Central memory CD8-positive, alpha-beta T cell (primary cell): ENCODE data around the gene RUNDC1.
"Not testable (repeated sequence)": the region's sequence is repeated elsewhere in the genome, so short reads cannot be mapped to it uniquely, and the experiment has no call there.

ENCODE experiments used
- ATAC-seq: fragments of 150-1000 bp; cut with Tn5 transposase; replicated peaks from 2 replicates; pipeline ENCODE4 v1.10.0; 2022; ENCODE audit warnings: mild to moderate bottlenecking, moderate FRiP score, moderate number of reproducible peaks; ENCODE audit not compliant: poor library complexity, severe bottlenecking; ENCODE audit errors: extremely low read depth
- DNase-seq, 2 donors: peaks; one replicate each; pipeline ENCODE4 v3.0.0; 2021; ENCODE audit warnings: low spot score in 2 of 2
- H3K27ac Mint-ChIP-seq: one replicate; pipeline ENCODE4 v1.8.0; 2022; ENCODE audit warnings: low read depth, mild to moderate bottlenecking, moderate library complexity, mixed read lengths
- H3K27me3 Mint-ChIP-seq: one replicate; pipeline ENCODE4 v1.8.0; 2022; ENCODE audit warnings: mixed read lengths
- H3K36me3 Mint-ChIP-seq: one replicate; pipeline ENCODE4 v1.8.0; 2022; ENCODE audit warnings: mild to moderate bottlenecking, moderate library complexity, mixed read lengths; ENCODE audit not compliant: insufficient read depth
- H3K4me1 Mint-ChIP-seq: one replicate; pipeline ENCODE4 v1.8.0; 2022; ENCODE audit warnings: mixed read lengths
- H3K4me3 Mint-ChIP-seq: one replicate; pipeline ENCODE4 v1.8.0; 2022; ENCODE audit warnings: mild to moderate bottlenecking, moderate library complexity, mixed read lengths
- H3K9me3 Mint-ChIP-seq: one replicate; pipeline ENCODE4 v1.8.0; 2022; ENCODE audit warnings: mixed read lengths

RUNDC1 gene

DNA sequence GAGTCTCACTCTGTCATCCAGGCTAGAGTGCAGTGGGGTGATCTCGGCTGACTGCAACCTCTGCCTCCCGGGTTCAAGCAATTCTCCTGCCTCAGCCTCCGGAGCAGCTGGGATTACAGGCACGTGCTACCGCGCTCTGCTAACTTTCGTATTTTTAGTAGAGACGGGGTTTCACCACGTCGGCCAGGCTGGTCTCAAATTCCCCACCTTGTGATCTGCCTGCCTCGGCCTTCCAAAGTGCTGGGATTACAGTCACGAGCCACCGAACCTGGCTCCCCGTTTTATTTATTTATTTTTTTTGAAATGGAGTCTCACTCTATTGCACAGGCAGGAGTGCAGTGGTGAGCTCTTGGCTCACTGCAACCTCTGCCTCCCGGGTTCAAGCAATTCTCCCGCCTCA lies 4.7 kb upstream of the RUNDC1 start:
- not testable (repeated sequence) for ATAC-seq, H3K27me3 Mint-ChIP-seq, H3K4me3 Mint-ChIP-seq, H3K36me3 Mint-ChIP-seq, DNase-seq, H3K9me3 Mint-ChIP-seq, H3K27ac Mint-ChIP-seq
- peaks cover 15% of the 10 kb centered on the region for H3K4me1 Mint-ChIP-seq

DNA sequence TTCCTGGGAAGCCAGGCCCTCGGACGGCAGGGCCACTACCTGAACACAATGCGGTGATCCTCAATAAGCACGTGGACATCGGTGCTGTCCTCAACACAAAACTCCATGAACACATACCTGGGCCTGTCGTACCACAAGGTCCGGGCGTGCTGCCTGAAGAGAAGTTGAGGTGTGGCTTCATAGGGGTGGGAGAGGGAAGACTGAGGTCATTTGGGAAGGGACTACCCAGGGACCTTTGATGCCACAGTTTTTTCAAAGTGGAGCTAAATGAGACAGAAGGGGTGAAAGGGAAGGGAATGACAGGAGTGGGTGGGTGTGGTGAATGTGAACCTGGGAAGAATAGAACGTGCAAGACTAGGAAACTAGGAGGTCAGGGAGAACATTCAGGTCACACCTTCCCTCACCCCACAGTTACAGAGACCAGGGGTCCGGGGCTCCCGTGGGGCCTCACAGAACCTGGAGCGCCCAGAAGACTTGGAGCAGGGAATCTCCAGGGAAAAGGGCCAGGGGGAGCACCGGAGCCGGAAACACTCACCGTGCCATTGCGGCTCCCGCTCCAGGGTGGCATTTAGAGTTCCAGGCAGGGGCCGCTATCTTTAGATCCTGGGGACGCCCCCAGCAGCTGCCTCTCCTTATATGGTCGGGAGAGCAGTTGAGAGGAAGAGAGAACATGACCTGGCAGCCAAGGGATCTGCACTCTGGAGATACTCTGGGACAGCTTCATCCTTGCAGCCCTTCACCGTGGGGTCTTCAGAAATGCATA lies 673 bp upstream of the RUNDC1 start, which contains the start of gene PTGES3L:
PTGES3L (minus strand) TSS at position 570 of the 763 bp plus-strand sequence; CDS start at position 543, 27 bp downstream.
- no peak for DNase-seq
- Mint-ChIP-seq H3K36me3 (peaks cover 26% of the 10 kb centered on the region), H3K9me3 (no peaks in the 10 kb centered on the region), H3K4me3 (peak within 1 kb of the TSS; percentile 96), H3K27ac (peak within 1 kb of the TSS; percentile 92), H3K4me1 (peaks cover 31% of the 10 kb centered on the region), H3K27me3 (no peaks in the 10 kb centered on the region)
- peak; percentile 20 for ATAC-seq

DNA sequence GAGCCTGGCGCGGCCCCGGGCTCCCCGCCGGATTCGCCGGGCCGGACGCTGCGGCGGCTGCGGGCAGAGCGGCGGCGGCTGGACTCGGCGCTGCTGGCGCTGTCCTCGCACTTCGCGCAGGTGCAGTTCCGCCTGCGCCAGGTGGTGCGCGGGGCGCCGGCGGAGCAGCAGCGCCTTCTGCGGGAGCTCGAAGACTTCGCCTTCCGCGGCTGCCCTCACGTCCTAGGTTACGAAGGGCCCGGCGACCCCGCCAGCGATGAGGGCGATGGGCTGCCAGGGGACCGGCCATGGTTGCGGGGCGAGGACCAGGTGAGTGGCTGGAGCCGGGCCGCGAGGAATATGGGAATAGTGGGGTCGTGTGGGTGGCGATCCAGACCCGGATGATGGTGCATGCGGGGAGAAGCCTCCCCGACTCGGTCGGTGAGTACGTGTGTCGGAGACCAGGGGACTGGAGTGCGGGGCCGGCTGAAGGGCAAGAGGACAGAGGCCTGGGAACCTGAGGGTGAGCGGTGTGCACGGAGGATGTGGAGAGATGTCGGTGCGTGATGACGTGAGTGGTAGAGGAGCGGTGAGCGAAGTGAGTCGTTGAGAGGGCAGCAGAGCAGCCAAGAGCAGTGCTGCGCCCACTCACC lies 517 bp downstream of the RUNDC1 start:
- Mint-ChIP-seq H3K36me3 (peaks cover 33% of the 10 kb centered on the region), H3K4me3 (peak overlapping the region; percentile 96)
- peak; percentile 70 for ATAC-seq

DNA sequence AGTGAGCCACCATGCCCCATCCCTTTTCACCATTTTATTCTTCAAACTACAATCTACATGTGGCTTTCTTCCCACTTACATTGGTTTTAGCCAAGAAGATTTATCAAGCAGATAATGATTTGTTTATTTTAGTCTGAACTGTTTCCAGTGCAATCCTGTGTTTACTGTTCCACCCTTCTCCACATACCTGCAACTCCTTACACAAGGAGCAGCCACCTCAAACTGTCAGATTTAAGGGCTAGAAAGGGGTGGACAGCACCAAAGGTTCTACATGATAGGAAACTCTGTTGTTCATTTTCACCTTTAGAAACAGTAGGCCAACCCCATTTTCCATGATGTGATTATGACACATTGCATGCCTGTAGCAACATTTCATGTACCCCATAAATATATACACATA lies 1.9 kb downstream of the RUNDC1 start:
- Mint-ChIP-seq H3K4me1 (peaks cover 31% of the 10 kb centered on the region), H3K36me3 (peaks cover 43% of the 10 kb centered on the region), H3K4me3 (peak overlapping the region; percentile 96), H3K27me3 (no peaks in the 10 kb centered on the region), H3K27ac (no peak overlapping the region), H3K9me3 (no peaks in the 10 kb centered on the region)
- DNase-seq (no peak), ATAC-seq (no peak)

More for the DNA sequence above, 517 bp downstream of the RUNDC1 start:
- Mint-ChIP-seq H3K27me3 (no peaks in the 10 kb centered on the region), H3K9me3 (no peaks in the 10 kb centered on the region), H3K27ac (peak overlapping the region; percentile 92), H3K4me1 (peaks cover 31% of the 10 kb centered on the region)
- DNase-seq = peak in 1 of 2 donors; percentile 33

DNA sequence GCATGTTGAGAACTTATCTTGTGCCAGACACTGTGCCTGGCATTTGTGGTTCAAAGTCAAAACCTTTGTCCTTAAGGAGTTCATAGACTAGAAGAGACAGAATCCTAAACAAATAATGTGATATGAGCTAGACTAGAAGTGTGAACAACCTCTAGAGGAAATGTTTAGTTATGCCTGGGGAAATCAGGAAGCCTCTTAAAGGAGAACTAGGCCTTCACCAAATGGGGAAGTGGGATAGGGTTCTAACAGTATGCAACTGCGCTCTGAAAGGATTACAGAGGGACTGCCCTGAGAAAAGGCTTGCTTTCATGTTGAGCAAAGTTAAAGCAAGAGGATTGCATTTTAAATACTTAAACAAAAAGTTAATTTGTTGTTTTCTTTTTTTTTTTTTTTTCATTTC lies 4.9 kb downstream of the RUNDC1 start:
- no peak for ATAC-seq
- peaks cover 21% of the 10 kb centered on the region for H3K4me1 Mint-ChIP-seq
- no peaks in the 10 kb centered on the region for H3K27me3 Mint-ChIP-seq
- DNase-seq = no peak
- no peaks in the 10 kb centered on the region for H3K9me3 Mint-ChIP-seq
- peaks cover 59% of the 10 kb centered on the region for H3K36me3 Mint-ChIP-seq
- H3K27ac Mint-ChIP-seq = peak overlapping the region; percentile 82
- no peak overlapping the region for H3K4me3 Mint-ChIP-seq

DNA sequence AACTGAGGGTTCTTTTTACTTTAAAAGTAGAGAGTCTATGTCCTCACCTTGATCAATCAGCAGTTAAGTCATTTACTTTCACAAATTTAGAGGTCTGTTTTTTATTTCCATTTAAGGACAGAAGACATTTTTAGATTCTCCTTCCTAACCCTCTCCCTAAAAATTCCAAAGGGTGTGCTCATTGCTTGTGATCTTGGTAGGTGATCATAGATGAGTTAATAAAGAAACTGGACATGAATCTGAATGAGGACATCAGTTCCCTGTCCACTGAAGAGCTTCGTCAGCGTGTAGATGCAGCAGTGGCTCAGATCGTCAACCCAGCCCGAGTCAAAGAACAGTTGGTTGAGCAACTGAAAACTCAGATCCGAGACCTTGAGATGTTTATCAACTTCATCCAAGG lies 8.8 kb downstream of the RUNDC1 start:
- ATAC-seq (no peak), DNase-seq (no peak)
- Mint-ChIP-seq H3K4me3 (no peak overlapping the region), H3K27ac (no peak overlapping the region), H3K9me3 (no peaks in the 10 kb centered on the region), H3K36me3 (peaks cover 62% of the 10 kb centered on the region), H3K27me3 (no peaks in the 10 kb centered on the region), H3K4me1 (peaks cover 5% of the 10 kb centered on the region)

DNA sequence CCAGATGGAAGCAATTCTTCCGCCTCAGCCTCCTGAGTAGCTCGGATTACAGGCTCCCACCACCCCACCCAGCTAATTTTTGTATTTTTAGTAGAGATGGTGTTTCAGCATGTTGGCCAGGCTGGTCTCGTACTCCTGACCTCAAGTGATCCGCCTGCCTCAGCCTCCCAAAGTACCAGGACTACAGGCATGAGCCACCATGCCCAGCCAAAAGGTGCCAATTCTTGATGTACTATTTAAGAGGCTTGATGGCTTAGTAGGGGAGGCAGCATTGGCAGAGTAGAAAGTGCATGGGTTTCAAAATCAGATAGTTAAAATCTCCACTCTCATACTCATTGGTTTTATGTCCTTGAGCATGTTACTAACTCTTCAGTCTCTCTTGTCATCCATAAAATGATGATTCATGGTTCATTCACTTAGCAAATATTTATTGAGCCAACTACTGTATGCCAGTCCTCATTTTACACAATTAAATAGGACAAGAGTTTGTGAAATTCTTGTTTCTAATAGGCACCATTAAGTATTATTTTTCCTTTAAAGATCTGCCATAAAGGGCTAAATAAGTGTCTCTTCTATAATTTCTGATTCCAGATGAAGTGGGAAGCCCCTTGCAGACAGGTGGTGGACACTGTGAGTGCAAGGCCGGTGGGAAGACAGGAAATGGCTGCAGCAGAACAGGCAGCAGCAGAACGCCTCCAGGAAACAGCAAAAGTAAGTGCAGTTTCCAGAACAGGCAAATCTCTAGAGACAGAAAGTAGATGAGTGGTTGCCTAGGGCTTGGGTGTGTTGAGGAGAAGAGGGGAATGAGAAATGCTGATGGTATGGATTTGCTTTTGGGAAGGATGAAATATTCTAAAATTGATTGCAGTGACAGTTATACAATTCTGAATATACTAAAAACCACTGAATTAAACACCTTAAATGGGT lies 9.6 kb downstream of the RUNDC1 start:
- DNase-seq (no peak), ATAC-seq (no peak)
- Mint-ChIP-seq H3K36me3 (peaks cover 58% of the 10 kb centered on the region), H3K4me1 (no peaks in the 10 kb centered on the region), H3K27me3 (no peaks in the 10 kb centered on the region), H3K27ac (no peak overlapping the region), H3K4me3 (no peak overlapping the region), H3K9me3 (no peaks in the 10 kb centered on the region)

DNA sequence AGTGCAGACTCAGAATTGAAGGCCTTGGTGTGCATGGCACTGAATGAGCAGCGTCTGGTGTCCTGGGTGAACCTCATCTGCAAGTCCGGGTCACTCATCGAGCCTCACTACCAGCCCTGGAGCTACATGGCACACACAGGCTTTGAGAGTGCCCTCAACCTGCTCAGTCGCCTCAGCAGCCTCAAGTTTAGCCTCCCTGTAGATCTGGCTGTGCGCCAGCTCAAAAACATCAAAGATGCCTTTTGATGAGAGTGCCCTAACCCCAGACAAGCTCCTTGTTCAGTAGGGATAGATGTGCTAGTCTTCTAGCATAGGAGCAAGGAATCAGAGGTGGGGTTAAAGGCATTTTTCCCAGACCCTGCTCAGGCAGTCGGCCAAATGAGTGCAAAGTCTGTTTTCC lies 11.1 kb downstream of the RUNDC1 start:
- ATAC-seq = no peak
- Mint-ChIP-seq H3K27ac (no peak overlapping the region), H3K4me1 (no peaks in the 10 kb centered on the region), H3K9me3 (no peaks in the 10 kb centered on the region), H3K4me3 (no peak overlapping the region), H3K36me3 (peaks cover 46% of the 10 kb centered on the region), H3K27me3 (no peaks in the 10 kb centered on the region)
- DNase-seq = no peak

DNA sequence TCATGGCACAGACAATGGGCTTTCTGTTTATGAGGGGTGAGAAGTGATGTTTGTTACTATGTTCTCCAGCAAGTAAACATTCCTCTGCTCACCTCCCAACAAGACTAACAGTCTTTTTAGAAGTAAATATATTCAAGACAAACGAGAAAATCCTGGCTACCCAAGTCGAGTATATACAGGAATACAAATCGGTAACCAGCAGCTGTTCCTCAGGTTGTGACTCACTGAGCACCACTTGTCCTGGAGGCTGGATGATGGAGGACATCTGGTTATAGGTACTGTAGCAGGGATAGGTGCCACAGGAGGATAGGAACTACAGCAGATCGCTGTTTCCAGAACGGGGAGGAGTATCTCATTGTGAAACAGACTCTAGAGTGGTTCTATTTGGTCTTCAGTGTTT lies 12.5 kb downstream of the RUNDC1 start:
- no peaks in the 10 kb centered on the region for H3K9me3 Mint-ChIP-seq
- H3K27ac Mint-ChIP-seq = no peak overlapping the region
- ATAC-seq (no peak), DNase-seq (no peak)
- no peaks in the 10 kb centered on the region for H3K27me3 Mint-ChIP-seq
- no peak overlapping the region for H3K4me3 Mint-ChIP-seq
- H3K36me3 Mint-ChIP-seq = peaks cover 40% of the 10 kb centered on the region
- H3K4me1 Mint-ChIP-seq = peaks cover 3% of the 10 kb centered on the region

DNA sequence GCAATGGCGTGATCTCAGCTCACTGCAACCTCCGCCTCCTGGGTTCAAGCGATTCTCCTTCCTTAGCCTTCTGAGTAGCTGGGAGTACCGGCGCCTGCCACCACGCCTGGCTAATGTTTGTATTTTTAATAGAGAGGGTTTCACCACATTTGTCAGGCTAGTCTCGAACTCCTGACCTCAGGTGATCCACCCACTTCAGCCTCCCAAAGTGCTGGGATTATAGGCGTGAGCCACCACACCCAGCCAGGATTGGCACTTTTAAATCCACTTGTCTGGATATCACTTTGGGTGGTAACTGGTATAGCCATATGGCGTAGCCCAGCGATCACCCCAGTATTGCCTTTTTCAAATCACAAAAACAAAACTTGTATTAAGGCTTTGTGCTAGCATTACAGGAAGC lies 13.5 kb downstream of the RUNDC1 start:
- not testable (repeated sequence) for H3K9me3 Mint-ChIP-seq, ATAC-seq, H3K27ac Mint-ChIP-seq, H3K27me3 Mint-ChIP-seq, DNase-seq, H3K4me3 Mint-ChIP-seq
- H3K36me3 Mint-ChIP-seq = peaks cover 36% of the 10 kb centered on the region
- H3K4me1 Mint-ChIP-seq = peaks cover 11% of the 10 kb centered on the region

DNA sequence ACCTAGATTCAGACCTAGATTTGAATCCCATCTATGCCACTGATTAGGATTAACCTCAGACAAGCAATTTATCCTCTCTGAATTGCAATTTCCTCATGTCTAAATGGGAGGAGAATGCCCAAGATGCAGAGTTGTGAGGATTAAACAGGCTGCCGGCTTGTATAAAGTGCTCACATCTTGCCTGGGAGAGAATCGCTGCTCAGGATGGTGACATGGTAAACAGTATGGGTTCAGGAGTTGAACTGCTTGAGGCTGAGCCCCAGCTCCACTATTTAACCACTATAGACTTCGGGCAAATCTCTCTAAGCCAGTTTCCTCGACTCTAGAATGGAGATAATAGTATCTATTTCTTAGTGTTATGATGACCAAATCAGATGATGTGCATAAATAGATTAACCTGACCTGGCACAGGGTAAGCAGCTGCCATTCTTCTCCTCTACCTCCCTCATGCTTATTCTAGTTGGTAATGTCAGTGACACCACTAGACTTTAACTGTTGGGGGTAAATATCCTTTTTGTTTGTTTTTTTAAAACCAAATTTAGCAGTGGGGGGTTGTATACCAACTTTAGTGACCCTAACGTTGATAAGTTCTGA lies 17.1 kb downstream of the RUNDC1 start:
- H3K9me3 Mint-ChIP-seq = no peaks in the 10 kb centered on the region

More for the DNA sequence above, 17.1 kb downstream of the RUNDC1 start:
- ATAC-seq (no peak), DNase-seq (no peak)
- Mint-ChIP-seq H3K27me3 (no peaks in the 10 kb centered on the region), H3K4me1 (peaks cover 20% of the 10 kb centered on the region), H3K4me3 (peak overlapping the region; percentile 91), H3K36me3 (peaks cover 35% of the 10 kb centered on the region), H3K27ac (peak overlapping the region; percentile 98)
